AG09319 (cell line): Measurements from ENCODE around the gene RAB40C.

ENCODE experiments used
- DNase-seq: peaks from one replicate; pipeline ENCODE4 v3.0.0-alpha.2; 2010; ENCODE audit warnings: low read depth; ENCODE audit errors: extremely low read depth
- CTCF ChIP-seq: IDR thresholded peaks from 2 replicates; pipeline ENCODE4 v1.5.1; 2011; ENCODE audit warnings: low read depth, mild to moderate bottlenecking, inconsistent platforms, low read length, moderate library complexity

Gene RAB40C

DNA sequence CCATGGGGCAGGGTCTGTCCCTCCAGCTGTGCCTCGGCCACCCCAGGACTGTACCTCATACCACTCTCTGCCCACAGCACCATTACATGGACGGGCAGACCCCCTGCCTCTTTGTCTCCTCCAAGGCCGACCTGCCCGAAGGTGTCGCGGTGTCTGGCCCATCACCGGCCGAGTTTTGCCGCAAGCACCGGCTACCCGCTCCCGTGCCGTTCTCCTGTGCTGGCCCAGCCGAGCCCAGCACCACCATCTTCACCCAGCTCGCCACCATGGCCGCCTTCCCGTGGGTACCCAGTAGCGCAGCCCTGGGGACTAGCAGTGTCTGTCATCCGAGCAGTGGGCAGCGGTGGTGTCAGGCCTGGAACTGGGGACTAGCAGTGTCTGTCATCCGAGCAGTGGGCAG lies 83.0 kb downstream of the RAB40C start:
- no peak for TF ChIP-seq CTCF
- no peak for DNase-seq

DNA sequence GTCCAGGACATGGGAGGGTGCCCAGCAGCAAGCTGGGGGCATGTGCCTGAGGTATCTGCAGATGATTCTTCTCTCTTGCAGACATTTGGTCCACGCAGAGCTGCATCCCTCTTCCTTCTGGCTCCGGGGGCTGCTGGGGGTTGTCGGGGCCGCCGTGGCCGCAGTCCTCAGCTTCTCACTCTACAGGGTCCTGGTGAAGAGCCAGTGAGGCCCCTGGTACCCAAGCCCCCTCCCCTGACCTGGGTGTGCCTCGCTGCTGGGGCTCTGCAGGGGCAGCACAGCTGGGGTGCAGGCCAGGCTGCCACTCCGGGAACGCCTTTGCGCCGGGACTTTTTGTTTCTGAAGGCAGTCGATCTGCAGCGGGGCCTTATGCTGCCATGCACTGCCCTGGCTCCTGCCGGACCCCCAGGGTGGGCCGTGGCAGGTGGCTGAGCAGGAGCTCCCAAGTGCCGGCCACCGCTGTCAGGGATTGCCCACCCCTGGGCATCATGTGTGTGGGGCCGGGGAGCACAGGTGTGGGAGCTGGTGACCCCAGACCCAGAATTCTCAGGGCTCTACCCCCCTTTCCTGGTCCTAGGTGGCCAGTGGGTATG lies 83.6 kb downstream of the RAB40C start:
- no peak for TF ChIP-seq CTCF
- no peak for DNase-seq

GRCh38 chr16:674214-674881 lies 84.5 kb downstream of the RAB40C start:
- DNase-seq = no peak
- no peak for TF ChIP-seq CTCF

GRCh38 chr16:674968-675883 lies 85.4 kb downstream of the RAB40C start, which contains the start of gene RHBDL1:
TSS of gene RHBDL1 (plus strand) at chr16:675671. CDS start at chr16:675791, 120 bp downstream.
- TF ChIP-seq CTCF = no peak; the same call in 1 of the 2 replicates
- DNase-seq = no peak

- no peak for DNase-seq
- no peak for TF ChIP-seq CTCF
These were observed 86.2 kb downstream of the RAB40C start for GRCh38 chr16:675884-676564.

GRCh38 chr16:676565-676902 lies 86.7 kb downstream of the RAB40C start:
- no peak for DNase-seq
- no peak for TF ChIP-seq CTCF
